GM23338 (cell line): ENCODE measurements around the gene SORCS2. TPM values are rescaled to one million over a fixed set of nuclear protein-coding genes. Genes with fewer than 3 reads are reported as not detected.

ENCODE experiments used
- ATAC-seq: fragments of 200-7000 bp; cut with Tn5 transposase; 3 replicates; pipeline ENCODE4 v1.9.1; 2020
- DNase-seq: peaks from one replicate; pipeline ENCODE4 v3.0.0-alpha.2; 2015; ENCODE audit warnings: low spot score
- H2AFZ ChIP-seq: fragments of 200-600 bp; sonication (generic); 2 replicates; pipeline ENCODE4 v1.8.0; 2016; ENCODE audit warnings: antibody characterized with exemption, mild to moderate bottlenecking, moderate library complexity
- H3F3A ChIP-seq: fragments of 200-600 bp; sonication (generic); replicated peaks from 2 replicates; pipeline ENCODE4 v1.8.0; 2017; ENCODE audit warnings: antibody characterized with exemption, mixed run types, low read depth
- H3K27ac ChIP-seq: fragments of 200-600 bp; sonication (generic); 2 replicates; pipeline ENCODE4 v1.6.1; 2016; ENCODE audit warnings: low read depth
- H3K27me3 ChIP-seq: fragments of 200-600 bp; sonication (generic); 2 replicates; pipeline ENCODE4 v1.8.0; 2016; ENCODE audit warnings: mild to moderate bottlenecking, mixed run types, moderate library complexity; ENCODE audit not compliant: insufficient read depth
- H3K36me3 ChIP-seq: fragments of 200-600 bp; sonication (generic); 2 replicates; pipeline ENCODE4 v1.8.0; 2016; ENCODE audit warnings: mild to moderate bottlenecking; ENCODE audit not compliant: insufficient read depth
- H3K4me1 ChIP-seq: fragments of 200-600 bp; sonication (generic); 2 replicates; pipeline ENCODE4 v1.8.0; 2016; ENCODE audit warnings: mild to moderate bottlenecking, moderate library complexity; ENCODE audit not compliant: insufficient read depth
- H3K4me2 ChIP-seq: fragments of 200-600 bp; sonication (generic); 2 replicates; pipeline ENCODE4 v1.7.1; 2017; ENCODE audit warnings: mixed run types
- H3K4me3 ChIP-seq: fragments of 200-600 bp; sonication (generic); 2 replicates; pipeline ENCODE4 v1.6.1; 2016; ENCODE audit warnings: mixed run types
- H3K79me2 ChIP-seq: fragments of 200-600 bp; sonication (generic); replicated peaks from 2 replicates; pipeline ENCODE4 v1.8.0; 2017; ENCODE audit warnings: mild to moderate bottlenecking; ENCODE audit not compliant: insufficient read depth
- H3K9me2 ChIP-seq: fragments of 200-600 bp; sonication (generic); 2 replicates; pipeline ENCODE4 v1.8.0; 2017; ENCODE audit not compliant: insufficient read depth
- H4K20me1 ChIP-seq: fragments of 200-600 bp; sonication (generic); replicated peaks from 2 replicates; pipeline ENCODE4 v1.8.0; 2017; ENCODE audit warnings: mild to moderate bottlenecking; ENCODE audit not compliant: insufficient read depth
- H3K27ac Mint-ChIP-seq: 2 replicates; pipeline ENCODE4 v1.8.0; 2020; ENCODE audit warnings: inconsistent platforms, mild to moderate bottlenecking, moderate library complexity, mixed read lengths
- H3K27me3 Mint-ChIP-seq: 3 replicates; pipeline ENCODE4 v1.8.0; 2022; ENCODE audit warnings: low read depth, mild to moderate bottlenecking, moderate library complexity, mixed read lengths, inconsistent platforms; ENCODE audit not compliant: insufficient read depth, poor library complexity
- H3K36me3 Mint-ChIP-seq: 3 replicates; pipeline ENCODE4 v1.8.0; 2021; ENCODE audit warnings: low read depth, mild to moderate bottlenecking, inconsistent platforms, moderate library complexity, mixed read lengths
- H3K4me1 Mint-ChIP-seq: 3 replicates; pipeline ENCODE4 v1.8.0; 2020; ENCODE audit warnings: mild to moderate bottlenecking, inconsistent platforms, mixed read lengths
- H3K4me3 Mint-ChIP-seq: 3 replicates; pipeline ENCODE4 v1.8.0; 2021; ENCODE audit warnings: moderate library complexity, mild to moderate bottlenecking, inconsistent platforms, mixed read lengths
- H3K9me3 Mint-ChIP-seq: 3 replicates; pipeline ENCODE4 v1.8.0; 2020; ENCODE audit warnings: moderate library complexity, mild to moderate bottlenecking, inconsistent platforms, mixed read lengths
- CREB1 ChIP-seq: fragments of 250-450 bp; sonication (Bioruptor Pico); IDR thresholded peaks from 2 replicates; pipeline ENCODE4 v1.5.0; 2020; ENCODE audit warnings: low read depth, mild to moderate bottlenecking, moderate library complexity
- EZH2 ChIP-seq: fragments of 200-600 bp; sonication (generic); IDR thresholded peaks from one replicate; pipeline ENCODE4 v1.8.0; 2017; ENCODE audit warnings: antibody characterized with exemption, mild to moderate bottlenecking, low read depth; ENCODE audit not compliant: unreplicated experiment
- EZH2phosphoT487 ChIP-seq: fragments of 200-600 bp; sonication (generic); IDR thresholded peaks from one replicate; pipeline ENCODE4 v1.8.1; 2018; ENCODE audit warnings: antibody characterized with exemption; ENCODE audit not compliant: unreplicated experiment
- NANOG ChIP-seq: IDR thresholded peaks from 2 replicates; pipeline ENCODE4 v1.6.1; 2016; ENCODE audit warnings: antibody characterized with exemption, borderline replicate concordance
- POLR2AphosphoS5 ChIP-seq: IDR thresholded peaks from 2 replicates; pipeline ENCODE4 v1.6.1; 2016; ENCODE audit warnings: antibody characterized with exemption, low read depth
- STAT1 ChIP-seq: IDR thresholded peaks from one replicate; pipeline ENCODE4 v1.6.1; 2016; ENCODE audit warnings: antibody characterized with exemption; ENCODE audit not compliant: unreplicated experiment
- ZNF114 ChIP-seq: fragments of 250-450 bp; sonication (Bioruptor Pico); IDR thresholded peaks from 2 replicates; pipeline ENCODE4 v1.5.0; 2020; ENCODE audit warnings: mild to moderate bottlenecking, moderate library complexity
- polyA plus RNA-seq: library from polyadenylated mRNA; unstranded; fragments of >200 nt; fragmentation: Nextera tagmentation; extraction: Ambion mirVana; gene quantifications from 2 replicates; pipeline ENCODE4 v1.2.1, GENCODE V29; 2016
- total RNA-seq: library from RNA; depleted of rRNA; stranded (reverse); fragments of >200 nt; shearing (Covaris generic); gene quantifications from 2 replicates; pipeline ENCODE4 v1.2.3, GENCODE V29; 2014
- TF ChIP-seq, protein P1 (sequence below): IDR thresholded peaks from one replicate; pipeline ENCODE4 v1.6.1; 2018; ENCODE audit warnings: antibody characterized with exemption; ENCODE audit not compliant: unreplicated experiment
- TF ChIP-seq, protein P2 (sequence below): fragments of 250-450 bp; sonication (Bioruptor Pico); IDR thresholded peaks from 2 replicates; pipeline ENCODE4 v1.5.0; 2020; ENCODE audit warnings: mild to moderate bottlenecking, moderate library complexity
- TF ChIP-seq, protein P3 (sequence below): IDR thresholded peaks from 2 replicates; pipeline ENCODE4 v1.6.1; 2016; ENCODE audit warnings: antibody characterized with exemption

The SORCS2 gene
- total and polyA plus RNA-seq, 2 experiments from 2014 or later, result 0.47 to 2.4 TPM

DNA sequence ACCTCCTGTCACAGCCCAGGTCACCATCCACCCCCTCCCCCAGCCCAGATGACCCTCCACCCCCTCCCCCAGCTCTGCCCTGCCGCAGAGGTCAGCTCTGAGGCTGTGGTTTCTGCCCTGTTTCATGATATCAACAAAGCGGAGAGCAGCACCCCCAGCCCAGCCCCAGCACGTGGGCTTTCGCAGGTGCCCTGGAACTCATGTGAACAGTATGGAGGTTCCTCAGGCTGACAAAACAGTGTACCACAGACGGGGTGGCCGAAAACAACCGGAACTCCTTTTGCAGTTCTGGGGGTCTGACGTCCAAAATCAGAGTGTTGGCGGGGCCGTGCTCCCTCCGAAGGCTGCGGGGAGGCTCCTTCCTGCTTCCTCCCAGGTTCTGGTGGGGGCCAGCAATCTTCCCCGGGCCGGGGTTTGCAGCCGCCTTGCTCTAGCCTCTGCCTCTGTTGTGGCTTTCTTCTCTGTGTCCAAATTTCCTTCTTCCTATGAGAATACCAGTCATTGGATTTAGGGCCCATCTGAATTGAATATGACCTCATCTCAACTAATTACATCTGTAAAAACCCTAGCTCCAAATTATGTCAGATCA is 250.3 kb downstream of the SORCS2 start (continued):
- TF ChIP-seq, protein P1, sequence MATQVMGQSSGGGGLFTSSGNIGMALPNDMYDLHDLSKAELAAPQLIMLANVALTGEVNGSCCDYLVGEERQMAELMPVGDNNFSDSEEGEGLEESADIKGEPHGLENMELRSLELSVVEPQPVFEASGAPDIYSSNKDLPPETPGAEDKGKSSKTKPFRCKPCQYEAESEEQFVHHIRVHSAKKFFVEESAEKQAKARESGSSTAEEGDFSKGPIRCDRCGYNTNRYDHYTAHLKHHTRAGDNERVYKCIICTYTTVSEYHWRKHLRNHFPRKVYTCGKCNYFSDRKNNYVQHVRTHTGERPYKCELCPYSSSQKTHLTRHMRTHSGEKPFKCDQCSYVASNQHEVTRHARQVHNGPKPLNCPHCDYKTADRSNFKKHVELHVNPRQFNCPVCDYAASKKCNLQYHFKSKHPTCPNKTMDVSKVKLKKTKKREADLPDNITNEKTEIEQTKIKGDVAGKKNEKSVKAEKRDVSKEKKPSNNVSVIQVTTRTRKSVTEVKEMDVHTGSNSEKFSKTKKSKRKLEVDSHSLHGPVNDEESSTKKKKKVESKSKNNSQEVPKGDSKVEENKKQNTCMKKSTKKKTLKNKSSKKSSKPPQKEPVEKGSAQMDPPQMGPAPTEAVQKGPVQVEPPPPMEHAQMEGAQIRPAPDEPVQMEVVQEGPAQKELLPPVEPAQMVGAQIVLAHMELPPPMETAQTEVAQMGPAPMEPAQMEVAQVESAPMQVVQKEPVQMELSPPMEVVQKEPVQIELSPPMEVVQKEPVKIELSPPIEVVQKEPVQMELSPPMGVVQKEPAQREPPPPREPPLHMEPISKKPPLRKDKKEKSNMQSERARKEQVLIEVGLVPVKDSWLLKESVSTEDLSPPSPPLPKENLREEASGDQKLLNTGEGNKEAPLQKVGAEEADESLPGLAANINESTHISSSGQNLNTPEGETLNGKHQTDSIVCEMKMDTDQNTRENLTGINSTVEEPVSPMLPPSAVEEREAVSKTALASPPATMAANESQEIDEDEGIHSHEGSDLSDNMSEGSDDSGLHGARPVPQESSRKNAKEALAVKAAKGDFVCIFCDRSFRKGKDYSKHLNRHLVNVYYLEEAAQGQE, result no peak
- no peak for TF ChIP-seq EZH2phosphoT487
- TF ChIP-seq NANOG, result no peak

DNA sequence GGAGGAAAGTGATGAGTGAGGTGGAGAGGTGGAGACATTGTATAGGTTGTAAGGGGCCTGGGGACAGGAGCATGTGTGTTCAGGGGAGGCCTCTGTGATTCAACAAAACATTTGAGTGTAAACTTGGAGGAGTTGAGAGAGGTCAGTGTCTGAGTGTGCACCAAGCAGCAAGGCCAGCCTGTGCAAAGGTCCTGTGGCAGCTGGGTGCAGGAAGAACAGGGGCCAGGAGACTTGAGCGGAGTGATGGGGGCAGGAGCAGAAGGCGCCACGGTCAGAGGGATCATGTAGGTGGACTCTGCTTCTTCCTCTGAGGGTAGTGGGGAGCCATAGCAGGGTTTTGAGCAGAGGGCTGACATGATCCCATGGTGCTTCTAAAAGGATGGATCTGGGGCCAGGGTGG is 252.0 kb downstream of the SORCS2 start:
- Histone ChIP-seq H3K27me3 (no peaks in the 10 kb centered on the region), H3K4me2 (no peak overlapping the region), H3K4me1 (no peaks in the 10 kb centered on the region), H3K4me3 (no peak overlapping the region), H3K36me3 (no peaks in the 10 kb centered on the region), H2AFZ (no peak overlapping the region), H3K79me2 (no peaks in the 10 kb centered on the region), H3K27ac (no peak overlapping the region), H4K20me1 (no peaks in the 10 kb centered on the region), H3K9me2 (no peaks in the 10 kb centered on the region), H3F3A (no peaks in the 10 kb centered on the region)
- Mint-ChIP-seq H3K4me1 (peaks cover 19% of the 10 kb centered on the region), H3K36me3 (peaks cover 3% of the 10 kb centered on the region; the same call in 1 of the 3 replicates), H3K4me3 (no peak overlapping the region), H3K27ac (no peak overlapping the region), H3K9me3 (peaks cover 10% of the 10 kb centered on the region), H3K27me3 (peaks cover 5% of the 10 kb centered on the region)
- DNase-seq, result no peak
- ATAC-seq, result no peak
- TF ChIP-seq NANOG, result no peak
- TF ChIP-seq, protein P2, sequence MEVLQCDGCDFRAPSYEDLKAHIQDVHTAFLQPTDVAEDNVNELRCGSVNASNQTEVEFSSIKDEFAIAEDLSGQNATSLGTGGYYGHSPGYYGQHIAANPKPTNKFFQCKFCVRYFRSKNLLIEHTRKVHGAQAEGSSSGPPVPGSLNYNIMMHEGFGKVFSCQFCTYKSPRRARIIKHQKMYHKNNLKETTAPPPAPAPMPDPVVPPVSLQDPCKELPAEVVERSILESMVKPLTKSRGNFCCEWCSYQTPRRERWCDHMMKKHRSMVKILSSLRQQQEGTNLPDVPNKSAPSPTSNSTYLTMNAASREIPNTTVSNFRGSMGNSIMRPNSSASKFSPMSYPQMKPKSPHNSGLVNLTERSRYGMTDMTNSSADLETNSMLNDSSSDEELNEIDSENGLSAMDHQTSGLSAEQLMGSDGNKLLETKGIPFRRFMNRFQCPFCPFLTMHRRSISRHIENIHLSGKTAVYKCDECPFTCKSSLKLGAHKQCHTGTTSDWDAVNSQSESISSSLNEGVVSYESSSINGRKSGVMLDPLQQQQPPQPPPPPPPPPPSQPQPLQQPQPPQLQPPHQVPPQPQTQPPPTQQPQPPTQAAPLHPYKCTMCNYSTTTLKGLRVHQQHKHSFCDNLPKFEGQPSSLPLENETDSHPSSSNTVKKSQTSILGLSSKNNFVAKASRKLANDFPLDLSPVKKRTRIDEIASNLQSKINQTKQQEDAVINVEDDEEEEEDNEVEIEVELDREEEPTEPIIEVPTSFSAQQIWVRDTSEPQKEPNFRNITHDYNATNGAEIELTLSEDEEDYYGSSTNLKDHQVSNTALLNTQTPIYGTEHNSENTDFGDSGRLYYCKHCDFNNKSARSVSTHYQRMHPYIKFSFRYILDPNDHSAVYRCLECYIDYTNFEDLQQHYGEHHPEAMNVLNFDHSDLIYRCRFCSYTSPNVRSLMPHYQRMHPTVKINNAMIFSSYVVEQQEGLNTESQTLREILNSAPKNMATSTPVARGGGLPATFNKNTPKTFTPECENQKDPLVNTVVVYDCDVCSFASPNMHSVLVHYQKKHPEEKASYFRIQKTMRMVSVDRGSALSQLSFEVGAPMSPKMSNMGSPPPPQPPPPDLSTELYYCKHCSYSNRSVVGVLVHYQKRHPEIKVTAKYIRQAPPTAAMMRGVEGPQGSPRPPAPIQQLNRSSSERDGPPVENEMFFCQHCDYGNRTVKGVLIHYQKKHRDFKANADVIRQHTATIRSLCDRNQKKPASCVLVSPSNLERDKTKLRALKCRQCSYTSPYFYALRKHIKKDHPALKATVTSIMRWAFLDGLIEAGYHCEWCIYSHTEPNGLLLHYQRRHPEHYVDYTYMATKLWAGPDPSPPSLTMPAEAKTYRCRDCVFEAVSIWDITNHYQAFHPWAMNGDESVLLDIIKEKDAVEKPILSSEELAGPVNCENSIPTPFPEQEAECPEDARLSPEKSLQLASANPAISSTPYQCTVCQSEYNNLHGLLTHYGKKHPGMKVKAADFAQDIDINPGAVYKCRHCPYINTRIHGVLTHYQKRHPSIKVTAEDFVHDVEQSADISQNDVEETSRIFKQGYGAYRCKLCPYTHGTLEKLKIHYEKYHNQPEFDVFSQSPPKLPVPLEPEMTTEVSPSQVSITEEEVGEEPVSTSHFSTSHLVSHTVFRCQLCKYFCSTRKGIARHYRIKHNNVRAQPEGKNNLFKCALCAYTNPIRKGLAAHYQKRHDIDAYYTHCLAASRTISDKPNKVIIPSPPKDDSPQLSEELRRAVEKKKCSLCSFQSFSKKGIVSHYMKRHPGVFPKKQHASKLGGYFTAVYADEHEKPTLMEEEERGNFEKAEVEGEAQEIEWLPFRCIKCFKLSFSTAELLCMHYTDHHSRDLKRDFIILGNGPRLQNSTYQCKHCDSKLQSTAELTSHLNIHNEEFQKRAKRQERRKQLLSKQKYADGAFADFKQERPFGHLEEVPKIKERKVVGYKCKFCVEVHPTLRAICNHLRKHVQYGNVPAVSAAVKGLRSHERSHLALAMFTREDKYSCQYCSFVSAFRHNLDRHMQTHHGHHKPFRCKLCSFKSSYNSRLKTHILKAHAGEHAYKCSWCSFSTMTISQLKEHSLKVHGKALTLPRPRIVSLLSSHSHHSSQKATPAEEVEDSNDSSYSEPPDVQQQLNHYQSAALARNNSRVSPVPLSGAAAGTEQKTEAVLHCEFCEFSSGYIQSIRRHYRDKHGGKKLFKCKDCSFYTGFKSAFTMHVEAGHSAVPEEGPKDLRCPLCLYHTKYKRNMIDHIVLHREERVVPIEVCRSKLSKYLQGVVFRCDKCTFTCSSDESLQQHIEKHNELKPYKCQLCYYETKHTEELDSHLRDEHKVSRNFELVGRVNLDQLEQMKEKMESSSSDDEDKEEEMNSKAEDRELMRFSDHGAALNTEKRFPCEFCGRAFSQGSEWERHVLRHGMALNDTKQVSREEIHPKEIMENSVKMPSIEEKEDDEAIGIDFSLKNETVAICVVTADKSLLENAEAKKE, result no peak
- TF ChIP-seq, protein P3, sequence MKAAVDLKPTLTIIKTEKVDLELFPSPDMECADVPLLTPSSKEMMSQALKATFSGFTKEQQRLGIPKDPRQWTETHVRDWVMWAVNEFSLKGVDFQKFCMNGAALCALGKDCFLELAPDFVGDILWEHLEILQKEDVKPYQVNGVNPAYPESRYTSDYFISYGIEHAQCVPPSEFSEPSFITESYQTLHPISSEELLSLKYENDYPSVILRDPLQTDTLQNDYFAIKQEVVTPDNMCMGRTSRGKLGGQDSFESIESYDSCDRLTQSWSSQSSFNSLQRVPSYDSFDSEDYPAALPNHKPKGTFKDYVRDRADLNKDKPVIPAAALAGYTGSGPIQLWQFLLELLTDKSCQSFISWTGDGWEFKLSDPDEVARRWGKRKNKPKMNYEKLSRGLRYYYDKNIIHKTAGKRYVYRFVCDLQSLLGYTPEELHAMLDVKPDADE, result no peak
- TF ChIP-seq EZH2phosphoT487, result no peak
- no peak for TF ChIP-seq EZH2
- TF ChIP-seq POLR2AphosphoS5, result no peak
- TF ChIP-seq, protein P1, result no peak
- no peak for TF ChIP-seq CREB1 (CRISPR knock-in tag)
- TF ChIP-seq ZNF114, result no peak
- no peak for TF ChIP-seq STAT1
